IPS-15b (cell line): ENCODE data around the gene SLC16A5.

Experiments used
- H3K27me3 ChIP-seq: one replicate; pipeline ENCODE4 v1.6.1; 2013; ENCODE audit warnings: low read length; ENCODE audit not compliant: control insufficient read depth, insufficient read depth
- H3K36me3 ChIP-seq: one replicate; pipeline ENCODE4 v1.6.1; 2013; ENCODE audit warnings: low read length; ENCODE audit not compliant: control insufficient read depth, insufficient read depth
- H3K4me1 ChIP-seq: one replicate; pipeline ENCODE4 v1.6.1; 2013; ENCODE audit warnings: mild to moderate bottlenecking, low read length; ENCODE audit not compliant: control insufficient read depth, insufficient read depth
- H3K4me3 ChIP-seq: one replicate; pipeline ENCODE4 v1.5.1; 2013; ENCODE audit warnings: low read depth, low read length
- H3K9ac ChIP-seq: one replicate; pipeline ENCODE4 v1.6.1; 2013; ENCODE audit warnings: low read depth, mild to moderate bottlenecking, low read length
- H3K9me3 ChIP-seq: one replicate; pipeline ENCODE4 v1.6.1; 2013; ENCODE audit warnings: mild to moderate bottlenecking, low read length; ENCODE audit not compliant: control insufficient read depth, insufficient read depth

The SLC16A5 gene

DNA sequence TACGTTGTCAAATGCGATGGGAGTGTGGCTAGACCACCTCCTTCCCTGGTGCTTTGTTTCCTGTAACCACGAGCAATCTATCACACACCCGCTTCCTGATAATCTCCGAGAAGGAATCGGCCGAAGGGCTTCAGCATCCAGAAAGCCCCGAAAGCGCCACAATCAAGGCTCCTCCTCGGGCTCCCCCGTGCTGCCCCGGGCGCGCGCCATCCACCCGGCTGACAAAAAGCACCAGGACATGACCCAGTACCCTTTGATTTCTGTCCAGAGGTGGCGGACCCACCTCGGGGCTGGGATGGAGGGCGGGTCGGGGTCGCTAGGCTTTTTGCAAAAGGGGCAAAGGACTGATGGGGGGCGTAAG is 21.3 kb downstream of the SLC16A5 start:
- no peak overlapping the region for H3K9ac ChIP-seq
- peaks cover 5% of the 10 kb centered on the region for H3K36me3 ChIP-seq
- no peaks in the 10 kb centered on the region for H3K9me3 ChIP-seq
- no peaks in the 10 kb centered on the region for H3K4me1 ChIP-seq
- no peaks in the 10 kb centered on the region for H3K27me3 ChIP-seq
- peak overlapping the region; percentile 76 for H3K4me3 ChIP-seq

DNA sequence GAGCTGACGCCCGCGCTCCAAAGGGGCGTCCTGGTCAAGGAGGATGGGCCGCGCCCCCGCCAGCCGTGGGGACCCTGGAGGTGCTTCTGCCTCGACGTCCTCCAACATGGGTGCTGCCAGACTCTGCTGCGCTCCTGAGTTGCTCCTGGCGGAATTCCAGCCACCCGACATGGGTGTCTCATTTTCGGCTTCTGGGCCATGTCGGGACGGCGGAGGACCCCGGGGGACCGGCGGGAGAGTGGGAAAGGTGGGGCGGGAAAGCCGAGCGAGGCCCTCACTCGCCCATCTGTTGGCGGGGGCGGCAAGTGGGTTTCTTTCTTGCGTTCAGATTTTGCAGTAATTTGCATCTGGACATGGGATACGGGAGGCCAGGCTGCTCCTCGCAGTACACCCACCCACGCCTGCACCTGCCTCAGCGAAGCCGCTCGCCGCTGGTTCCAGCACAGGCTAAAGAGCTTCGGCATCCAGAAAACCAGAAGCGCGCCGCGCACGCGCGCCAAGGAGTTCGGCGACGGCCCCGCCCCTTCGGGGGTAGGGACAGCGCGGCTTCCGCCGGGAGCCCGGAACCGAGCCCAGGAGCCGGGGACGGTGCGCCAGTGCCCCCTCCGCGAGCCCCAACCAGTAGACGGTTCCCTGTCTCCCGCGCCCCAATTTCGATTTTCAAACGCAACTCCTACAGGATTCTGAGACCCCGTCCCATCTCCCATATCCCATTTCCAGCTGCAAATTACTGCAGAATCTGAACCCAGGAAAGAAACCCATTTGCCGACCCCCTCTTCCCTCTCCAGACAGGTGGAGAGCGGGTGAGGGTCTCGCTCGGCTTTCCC is 21.9 kb downstream of the SLC16A5 start, which contains the start of gene ARMC7:
Gene ARMC7 (plus strand): TSS at position 563 of the 827 bp plus-strand sequence. CDS start 320 bp downstream, outside the sequence.
- no peaks in the 10 kb centered on the region for H3K9me3 ChIP-seq
- H3K4me3 ChIP-seq: peak within 1 kb of the TSS; percentile 76
- H3K4me1 ChIP-seq: no peaks in the 10 kb centered on the region
- peaks cover 2% of the 10 kb centered on the region for H3K36me3 ChIP-seq
- no peaks in the 10 kb centered on the region for H3K27me3 ChIP-seq
- H3K9ac ChIP-seq: peak within 1 kb of the TSS; percentile 73

DNA sequence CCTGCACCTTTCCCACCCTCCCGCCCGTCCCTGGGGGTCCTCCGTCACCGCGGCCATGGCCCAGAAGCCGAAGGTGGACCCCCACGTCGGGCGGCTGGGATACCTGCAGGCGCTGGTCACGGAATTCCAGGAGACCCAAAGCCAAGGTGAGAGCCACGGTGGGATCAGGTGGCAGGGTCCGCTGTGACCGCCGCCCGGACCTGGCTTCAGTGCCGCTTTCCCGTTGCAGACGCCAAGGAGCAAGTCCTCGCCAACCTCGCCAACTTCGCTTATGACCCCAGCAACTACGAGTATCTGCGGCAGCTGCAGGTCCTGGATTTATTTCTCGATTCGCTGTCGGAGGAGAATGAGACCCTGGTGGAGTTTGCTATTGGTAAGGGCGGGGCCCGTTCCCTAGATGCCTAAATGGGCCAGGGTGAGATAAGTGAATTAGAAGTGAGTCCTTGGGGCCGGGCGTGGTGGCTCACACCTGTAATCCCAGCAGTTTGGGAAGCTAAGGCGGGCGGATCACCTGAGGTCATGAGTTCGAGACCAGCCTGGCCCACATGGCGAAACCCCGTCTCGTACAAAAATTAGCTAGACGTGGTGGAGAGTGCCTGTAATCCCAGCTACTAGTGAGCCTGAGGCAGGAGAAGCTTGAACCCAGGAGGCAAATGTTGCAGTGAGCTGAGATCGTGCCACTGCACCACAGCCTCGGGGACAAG is 22.6 kb downstream of the SLC16A5 start:
- Histone ChIP-seq H3K4me3 (peak overlapping the region; percentile 76), H3K9ac (peak overlapping the region; percentile 24), H3K4me1 (no peaks in the 10 kb centered on the region), H3K9me3 (no peaks in the 10 kb centered on the region), H3K36me3 (no peaks in the 10 kb centered on the region), H3K27me3 (no peaks in the 10 kb centered on the region)

DNA sequence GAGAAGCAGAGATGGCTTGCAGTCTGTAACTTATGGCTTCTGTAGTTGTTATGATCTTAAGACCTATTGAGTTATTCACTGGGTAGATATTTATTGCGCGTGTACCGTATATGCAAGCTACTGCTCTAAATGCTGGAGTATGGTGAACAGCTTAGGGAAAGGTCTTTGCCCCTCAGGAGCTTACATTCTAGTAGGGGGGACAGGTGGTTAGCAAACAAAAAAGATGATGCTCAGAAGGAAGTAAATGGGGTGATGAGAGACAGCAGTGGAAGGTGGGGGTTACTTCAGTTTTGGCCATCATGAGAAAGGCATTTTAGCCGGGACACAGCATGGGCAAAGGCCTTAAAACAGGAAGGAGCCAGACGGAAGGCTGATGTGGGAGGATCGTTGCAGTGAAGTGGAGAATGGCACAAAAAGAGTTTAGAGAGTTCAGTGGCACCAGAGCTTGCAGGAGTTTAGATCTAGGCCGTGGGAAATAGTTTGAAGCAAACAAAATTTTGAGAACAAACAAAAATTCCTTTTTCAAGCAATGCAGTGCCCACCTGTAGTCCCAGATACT is 24.1 kb downstream of the SLC16A5 start:
- H3K9me3 ChIP-seq: no peaks in the 10 kb centered on the region
- H3K4me1 ChIP-seq: no peaks in the 10 kb centered on the region
- no peak overlapping the region for H3K9ac ChIP-seq
- H3K27me3 ChIP-seq: no peaks in the 10 kb centered on the region
- H3K4me3 ChIP-seq: no peak overlapping the region
- H3K36me3 ChIP-seq: no peaks in the 10 kb centered on the region

DNA sequence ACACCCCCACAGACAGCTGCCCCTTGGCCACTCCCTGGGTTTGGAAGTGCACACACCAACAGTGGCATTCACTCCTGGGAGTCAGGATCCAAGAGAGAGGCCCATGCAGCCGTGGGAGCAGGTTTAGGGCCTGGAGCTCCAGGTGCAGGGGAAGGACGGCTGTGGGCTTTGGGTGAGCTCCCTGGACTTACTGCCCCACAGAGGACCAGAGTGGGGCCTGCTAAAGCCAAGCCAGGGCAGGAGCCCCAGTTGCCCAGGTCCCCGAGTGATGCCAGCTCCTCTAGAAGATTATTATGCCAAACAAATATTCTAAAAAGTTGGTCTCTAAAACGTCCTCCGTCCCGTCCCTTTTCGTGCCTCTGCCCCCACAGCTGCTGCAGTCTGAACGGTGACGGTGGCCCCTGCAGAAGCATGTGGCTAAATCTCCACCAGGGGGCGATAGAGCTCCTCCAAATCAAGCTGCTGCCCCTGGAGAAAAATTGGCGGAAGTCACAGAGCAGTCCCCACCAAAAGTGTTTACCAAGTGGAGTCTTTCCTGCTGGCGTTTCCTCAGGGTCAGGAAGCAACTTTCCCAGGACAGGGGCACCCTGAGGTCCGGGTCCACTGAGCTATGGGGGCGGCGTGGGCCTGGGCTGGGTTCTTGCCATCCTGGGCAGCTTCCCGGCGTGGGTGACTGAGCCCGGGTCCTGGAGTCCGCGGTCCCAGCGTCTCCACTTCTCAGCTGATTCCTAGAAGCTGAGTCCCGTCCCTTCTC is 26.2 kb downstream of the SLC16A5 start:
- H3K9ac ChIP-seq: no peak overlapping the region
- no peak overlapping the region for H3K4me3 ChIP-seq
- H3K4me1 ChIP-seq: no peaks in the 10 kb centered on the region
- H3K9me3 ChIP-seq: no peaks in the 10 kb centered on the region
- no peaks in the 10 kb centered on the region for H3K27me3 ChIP-seq
- no peaks in the 10 kb centered on the region for H3K36me3 ChIP-seq

DNA sequence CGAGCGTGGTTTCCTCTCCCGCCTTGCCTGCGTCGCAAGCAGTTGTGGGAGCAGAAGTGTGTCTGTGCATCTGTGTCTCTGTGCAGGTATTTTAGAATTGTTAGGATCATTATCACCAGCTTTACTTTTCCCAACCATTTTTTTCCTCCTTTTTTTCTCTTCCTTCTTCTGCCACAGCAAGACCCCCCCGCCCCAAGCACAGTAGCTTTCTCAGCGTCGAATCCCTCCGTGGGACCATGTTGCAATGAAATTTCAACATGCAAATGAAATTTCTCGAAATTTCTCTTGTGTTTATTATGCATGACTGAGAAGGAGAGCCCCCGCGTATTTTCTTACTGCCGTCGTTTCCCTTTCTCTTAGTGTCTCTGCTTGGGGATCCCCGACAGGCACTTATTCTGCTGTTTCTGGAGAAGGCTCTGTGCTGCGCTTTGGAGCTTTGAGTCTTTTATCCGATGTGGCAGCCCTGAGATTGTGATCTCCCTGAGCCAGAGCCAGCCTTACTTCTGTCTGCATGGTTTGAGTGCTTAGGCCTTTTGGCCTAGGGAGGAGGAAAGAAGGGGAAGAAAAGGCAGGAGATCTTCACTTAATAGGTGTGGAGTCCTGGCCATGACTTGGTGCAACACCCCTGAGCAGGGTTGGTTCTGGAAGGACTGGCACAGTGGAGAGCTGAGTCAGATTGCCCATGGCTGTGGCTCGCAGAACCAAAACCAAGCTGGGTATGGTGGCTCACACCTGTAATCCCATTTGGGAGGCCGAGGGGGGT is 27.0 kb downstream of the SLC16A5 start:
- Histone ChIP-seq H3K4me3 (no peak overlapping the region), H3K27me3 (no peaks in the 10 kb centered on the region), H3K9ac (no peak overlapping the region), H3K4me1 (no peaks in the 10 kb centered on the region), H3K36me3 (no peaks in the 10 kb centered on the region), H3K9me3 (no peaks in the 10 kb centered on the region)

DNA sequence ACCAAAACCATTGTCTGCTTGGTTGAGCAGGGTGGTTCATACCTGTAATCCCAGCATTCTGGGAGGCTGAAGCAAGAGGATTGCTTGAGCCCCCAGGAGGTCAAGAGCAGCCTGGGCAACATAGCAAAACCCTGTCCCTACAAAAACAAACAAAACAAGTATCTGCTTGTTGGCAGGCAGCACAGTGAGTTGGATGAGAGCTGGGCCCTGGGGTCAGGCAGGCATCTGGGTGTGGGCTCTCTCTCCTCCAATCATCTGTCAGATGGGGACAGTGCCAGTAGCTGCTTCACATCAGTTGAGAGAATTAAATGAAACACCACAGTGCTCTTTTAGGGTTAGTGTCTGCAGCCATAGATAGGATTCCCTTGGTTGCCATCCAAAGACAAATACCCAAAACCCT is 27.8 kb downstream of the SLC16A5 start:
- H3K4me3 ChIP-seq: no peak overlapping the region
- no peak overlapping the region for H3K9ac ChIP-seq
- H3K4me1 ChIP-seq: no peaks in the 10 kb centered on the region
- no peaks in the 10 kb centered on the region for H3K36me3 ChIP-seq
- H3K9me3 ChIP-seq: no peaks in the 10 kb centered on the region
- H3K27me3 ChIP-seq: no peaks in the 10 kb centered on the region

DNA sequence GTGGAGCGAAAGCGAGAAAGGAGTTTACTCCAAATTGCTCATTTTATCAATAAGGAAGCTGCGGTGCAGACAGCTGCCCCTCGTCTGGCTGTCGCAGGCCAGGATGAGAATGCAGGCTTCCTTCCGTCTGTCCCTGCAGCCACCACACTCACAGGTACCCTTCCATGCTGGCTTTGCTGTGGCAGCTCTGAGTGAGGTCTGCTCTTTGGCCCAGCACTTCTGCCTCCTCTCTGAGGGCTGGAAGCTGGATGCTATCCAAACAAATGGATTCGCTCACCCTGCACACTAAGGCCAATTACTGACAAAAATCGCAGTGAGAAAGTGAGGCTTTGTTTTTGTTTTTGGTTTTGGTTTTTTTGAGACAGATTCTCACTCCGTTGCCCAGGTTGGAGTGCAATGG is 29.0 kb downstream of the SLC16A5 start:
- no peak overlapping the region for H3K4me3 ChIP-seq
- no peak overlapping the region for H3K9ac ChIP-seq
- no peaks in the 10 kb centered on the region for H3K9me3 ChIP-seq
- no peaks in the 10 kb centered on the region for H3K36me3 ChIP-seq
- H3K27me3 ChIP-seq: no peaks in the 10 kb centered on the region
- no peaks in the 10 kb centered on the region for H3K4me1 ChIP-seq

DNA sequence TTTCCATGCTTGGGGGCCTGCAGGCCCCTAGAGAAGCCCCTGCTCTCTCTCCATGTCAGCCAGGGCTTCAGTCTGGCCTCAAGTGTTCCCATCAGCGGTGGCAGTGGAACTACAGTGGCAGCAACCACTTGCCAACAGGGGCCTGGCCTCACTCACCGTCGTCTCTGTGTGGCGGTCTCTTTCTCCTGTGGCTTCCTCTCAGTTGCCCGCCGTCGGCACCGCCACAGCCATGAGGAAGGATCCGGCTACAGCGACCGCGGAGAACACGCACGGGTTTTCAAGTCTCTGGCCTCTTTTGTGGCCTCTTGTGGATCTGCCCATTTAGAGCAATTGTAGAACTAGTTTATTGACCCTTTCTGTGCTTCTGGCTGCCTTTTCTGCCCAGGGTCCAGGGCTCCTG is 30.6 kb downstream of the SLC16A5 start:
- Histone ChIP-seq H3K27me3 (no peaks in the 10 kb centered on the region), H3K4me1 (no peaks in the 10 kb centered on the region), H3K36me3 (no peaks in the 10 kb centered on the region), H3K9ac (no peak overlapping the region), H3K9me3 (no peaks in the 10 kb centered on the region), H3K4me3 (no peak overlapping the region)

DNA sequence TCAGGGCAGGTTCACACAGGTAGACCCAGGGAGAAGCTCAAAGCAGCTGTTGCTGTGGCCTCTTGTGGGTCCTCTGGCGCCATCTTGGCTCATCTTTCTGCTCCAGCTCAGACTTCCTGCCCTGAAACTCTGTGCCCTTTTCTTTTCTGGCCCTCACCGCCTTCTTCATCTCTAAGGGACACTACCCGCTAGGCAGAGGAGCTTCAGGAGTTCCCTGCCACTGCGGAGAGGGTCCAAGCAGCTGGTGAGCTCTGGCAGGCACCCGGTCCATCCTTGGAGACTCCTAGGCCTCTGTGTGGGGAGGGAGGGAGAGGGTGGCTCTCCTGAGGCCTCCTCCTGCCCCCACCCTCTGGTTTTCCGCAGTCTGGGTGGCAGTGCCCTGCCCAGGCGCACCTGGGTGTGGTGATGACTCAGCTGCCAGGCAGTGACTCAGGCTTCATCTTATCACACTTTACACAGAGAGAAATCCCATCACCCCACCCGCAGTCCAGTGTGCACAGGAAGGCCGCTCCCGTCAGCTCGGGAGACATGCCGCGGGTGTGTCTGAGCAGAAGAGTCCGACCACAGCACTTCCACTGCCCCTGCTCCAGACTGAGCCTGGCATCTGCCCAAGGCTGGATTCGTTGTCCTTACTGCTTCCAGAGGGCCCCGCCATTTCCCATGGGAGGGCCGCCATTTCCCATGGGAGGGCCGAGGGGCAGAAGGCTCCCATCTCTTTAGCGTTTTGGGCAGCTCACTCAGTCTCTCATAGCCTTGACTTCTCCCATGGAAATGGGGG is 36.5 kb downstream of the SLC16A5 start:
- Histone ChIP-seq H3K9ac (no peak overlapping the region), H3K4me3 (no peak overlapping the region), H3K27me3 (no peaks in the 10 kb centered on the region), H3K36me3 (peaks cover 7% of the 10 kb centered on the region), H3K4me1 (no peaks in the 10 kb centered on the region), H3K9me3 (no peaks in the 10 kb centered on the region)
